ENCODE results near the gene SRC. TPM values are rescaled to one million over a fixed set of nuclear protein-coding genes. Genes with fewer than 3 reads are reported as not detected.

SRC gene
- total RNA-seq, 1 donor from 2014 or later, result 25.1 TPM

- TF ChIP-seq CTCF (IDR thresholded peaks at IDR 0.05), result no peak
- H3K27ac Mint-ChIP-seq (ENCODE audit: unreplicated experiment), result no peak overlapping the region
- peak; percentile 64 for DNase-seq (ENCODE audit: low spot score)
These were observed 42.9 kb downstream of the SRC start for GRCh38 chr20:37388831-37389230.

GRCh38 chr20:37389241-37389747 is 43.4 kb downstream of the SRC start:
- Mint-ChIP-seq H3K27ac (ENCODE audit: unreplicated experiment) (no peak overlapping the region), H3K4me3 (ENCODE audit: unreplicated experiment) (no peak overlapping the region), H3K27me3 (ENCODE audit: low read depth) (no peaks in the 10 kb centered on the region), H3K36me3 (ENCODE audit: low read depth) (peaks cover 9% of the 10 kb centered on the region), H3K9me3 (ENCODE audit: low read depth) (no peaks in the 10 kb centered on the region), H3K4me1 (ENCODE audit: low read depth) (peaks cover 4% of the 10 kb centered on the region)
- peak; percentile 59 for DNase-seq (ENCODE audit: low spot score)
- no peak for TF ChIP-seq CTCF (IDR thresholded peaks at IDR 0.05)

More at GRCh38 chr20:37388831-37389230, 42.9 kb downstream of the SRC start:
- Mint-ChIP-seq H3K4me1 (ENCODE audit: low read depth) (peaks cover 4% of the 10 kb centered on the region), H3K4me3 (ENCODE audit: unreplicated experiment) (no peak overlapping the region), H3K9me3 (ENCODE audit: low read depth) (no peaks in the 10 kb centered on the region), H3K27me3 (ENCODE audit: low read depth) (no peaks in the 10 kb centered on the region), H3K36me3 (ENCODE audit: low read depth) (peaks cover 7% of the 10 kb centered on the region)

- peak; percentile 79 for DNase-seq (ENCODE audit: low spot score)
- Mint-ChIP-seq H3K4me1 (ENCODE audit: low read depth) (peaks cover 2% of the 10 kb centered on the region), H3K36me3 (ENCODE audit: low read depth) (peaks cover 8% of the 10 kb centered on the region), H3K9me3 (ENCODE audit: low read depth) (no peaks in the 10 kb centered on the region), H3K27me3 (ENCODE audit: low read depth) (no peaks in the 10 kb centered on the region), H3K4me3 (ENCODE audit: unreplicated experiment) (no peak overlapping the region), H3K27ac (ENCODE audit: unreplicated experiment) (no peak overlapping the region)
- TF ChIP-seq CTCF (IDR thresholded peaks at IDR 0.05), result peak; percentile 31
These were observed 43.9 kb downstream of the SRC start for GRCh38 chr20:37389844-37390275.

- DNase-seq (ENCODE audit: low spot score), result peak; percentile 18
- Mint-ChIP-seq H3K9me3 (ENCODE audit: low read depth) (no peaks in the 10 kb centered on the region), H3K27ac (ENCODE audit: unreplicated experiment) (no peak overlapping the region), H3K36me3 (ENCODE audit: low read depth) (peaks cover 6% of the 10 kb centered on the region), H3K4me3 (ENCODE audit: unreplicated experiment) (no peak overlapping the region), H3K27me3 (ENCODE audit: low read depth) (no peaks in the 10 kb centered on the region), H3K4me1 (ENCODE audit: low read depth) (no peaks in the 10 kb centered on the region)
- no peak for TF ChIP-seq CTCF (IDR thresholded peaks at IDR 0.05)
These were observed 44.6 kb downstream of the SRC start for GRCh38 chr20:37390503-37390890.

- H3K4me3 Mint-ChIP-seq (ENCODE audit: unreplicated experiment), result no peak overlapping the region
- H3K36me3 Mint-ChIP-seq (ENCODE audit: low read depth), result peaks cover 6% of the 10 kb centered on the region
- peak; percentile 81 for DNase-seq (ENCODE audit: low spot score)
- no peaks in the 10 kb centered on the region for H3K27me3 Mint-ChIP-seq (ENCODE audit: low read depth)
- no peaks in the 10 kb centered on the region for H3K4me1 Mint-ChIP-seq (ENCODE audit: low read depth)
- no peaks in the 10 kb centered on the region for H3K9me3 Mint-ChIP-seq (ENCODE audit: low read depth)
- TF ChIP-seq CTCF (IDR thresholded peaks at IDR 0.05), result no peak
- H3K27ac Mint-ChIP-seq (ENCODE audit: unreplicated experiment), result no peak overlapping the region
These were observed 45.1 kb downstream of the SRC start for GRCh38 chr20:37390891-37391525.

Data from chondrocyte (in vitro differentiated cells).